Uterine smooth muscle cell (primary cell): Measurements from ENCODE around the gene ZBTB2. TPM values are rescaled to one million over a fixed set of nuclear protein-coding genes. Genes with fewer than 3 reads are reported as not detected.

ENCODE experiments used
- total RNA-seq: library from RNA; depleted of rRNA; stranded (reverse); fragments of >200 nt; gene quantifications from 2 replicates; pipeline ENCODE4 v1.2.3, GENCODE V29; 2014

ZBTB2 gene, protein sequence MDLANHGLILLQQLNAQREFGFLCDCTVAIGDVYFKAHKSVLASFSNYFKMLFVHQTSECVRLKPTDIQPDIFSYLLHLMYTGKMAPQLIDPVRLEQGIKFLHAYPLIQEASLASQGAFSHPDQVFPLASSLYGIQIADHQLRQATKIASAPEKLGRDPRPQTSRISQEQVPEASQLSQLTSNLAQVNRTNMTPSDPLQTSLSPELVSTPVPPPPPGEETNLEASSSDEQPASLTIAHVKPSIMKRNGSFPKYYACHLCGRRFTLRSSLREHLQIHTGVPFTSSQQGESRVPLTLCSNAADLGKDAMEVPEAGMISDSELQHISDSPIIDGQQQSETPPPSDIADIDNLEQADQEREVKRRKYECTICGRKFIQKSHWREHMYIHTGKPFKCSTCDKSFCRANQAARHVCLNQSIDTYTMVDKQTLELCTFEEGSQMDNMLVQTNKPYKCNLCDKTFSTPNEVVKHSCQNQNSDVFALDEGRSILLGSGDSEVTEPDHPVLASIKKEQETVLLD
- 7.5 and 9.3 TPM in 2 replicates for total RNA-seq

DNA sequence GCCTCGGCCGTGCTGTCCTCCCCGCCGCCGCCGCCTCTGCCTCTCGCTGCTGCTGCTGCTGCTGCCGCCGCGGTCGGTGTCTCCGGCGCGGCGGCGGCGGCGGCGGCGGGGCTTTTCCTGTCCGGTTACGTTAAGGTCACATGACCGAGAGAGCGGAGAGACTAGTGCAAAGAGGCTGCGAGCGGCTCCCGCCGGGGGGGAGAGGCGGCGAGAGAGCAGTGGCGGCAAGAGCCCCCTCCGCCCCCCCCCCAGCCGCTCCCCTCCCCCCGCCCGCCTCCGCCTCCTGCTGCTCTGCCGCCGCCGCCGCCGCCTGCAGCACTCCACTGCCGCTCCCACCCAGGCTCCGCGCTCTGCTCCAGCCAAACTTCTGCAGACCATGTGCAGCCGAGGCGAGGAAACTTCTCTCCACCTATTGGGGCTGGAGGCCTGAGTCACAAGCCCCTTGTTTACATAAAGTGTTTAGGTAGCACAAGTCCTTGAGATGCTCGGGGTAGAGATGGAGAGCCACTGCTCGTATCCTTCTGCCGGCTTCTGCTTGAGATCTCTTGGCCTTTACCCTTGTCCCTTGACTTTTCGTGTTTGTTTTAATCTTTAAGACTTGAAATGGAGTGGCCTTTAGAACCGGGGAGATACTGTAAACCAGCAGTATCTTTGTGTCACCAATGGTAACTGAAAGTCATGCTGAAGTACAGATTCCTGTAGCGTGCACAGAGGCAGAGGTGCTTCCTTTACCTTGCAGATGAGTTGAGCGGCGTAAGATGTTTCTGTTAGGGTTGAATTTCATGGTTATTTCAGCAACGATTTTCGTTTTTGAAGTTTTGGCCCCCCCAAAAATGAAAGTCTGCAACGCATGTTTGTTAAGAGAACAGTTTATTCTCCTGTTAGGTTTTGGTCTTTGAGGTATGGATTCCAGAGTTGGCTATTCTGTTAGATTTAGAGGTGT, at the start of gene ZBTB2:
Gene ZBTB2 (minus strand): TSS at position 89 of the 943 bp plus-strand sequence. CDS start 17,922 bp downstream, outside the sequence.

Other genes starting within 250 kb of the ZBTB2 start
- 114 and 117 TPM in 2 replicates for gene AKAP12, start 151.6 kb downstream of the ZBTB2 start, total RNA-seq
- 44.9 and 56.6 TPM in 2 replicates for gene RMND1, start 60.6 kb upstream of the ZBTB2 start, total RNA-seq
- gene CCDC170, start 102.5 kb upstream of the ZBTB2 start, total RNA-seq, result 0.22 and 1.6 TPM in 2 replicates